IMR-90 (cell line): ENCODE measurements around the gene CTIF. TPM values are rescaled to one million over a fixed set of nuclear protein-coding genes. Genes with fewer than 3 reads are reported as not detected.
A peak's percentile ranks its signal among the peaks of the same experiment; 100 is the strongest.

ENCODE experiments used
- ATAC-seq: fragments of 200-7000 bp; cut with Tn5 transposase; 2 replicates; pipeline ENCODE4 v1.9.1; 2020; ENCODE audit warnings: low read depth, mild to moderate bottlenecking, moderate library complexity
- BruUV-seq: library from RNA; stranded (reverse); fragments of 400-500 nt; replicated peaks from 2 replicates; lab custom pipeline; 2021; lab: Mats Ljungman, UMichigan
- CTCF ChIA-PET: fragments of 300-600 bp; formaldehyde crosslinking; extraction: SDS; loops from one replicate; lab custom pipeline; 2021; ENCODE audit warnings: antibody characterized with exemption; lab: Yijun Ruan, JAX
- POLR2A ChIA-PET: fragments of 300-600 bp; sonication (Branson Sonifier 250); formaldehyde crosslinking; loops from one replicate; lab custom pipeline; 2022; ENCODE audit warnings: antibody characterized with exemption; ENCODE audit not compliant: unreplicated experiment; lab: Charles Lee
- DNase-seq: peaks from one replicate; pipeline ENCODE4 v3.0.0; 2013
- H2AFZ ChIP-seq: replicated peaks from 2 replicates; pipeline ENCODE3; 2013; ENCODE audit warnings: low read length, mild to moderate bottlenecking; ENCODE audit not compliant: poor library complexity
- H2AK5ac ChIP-seq: 2 replicates; pipeline ENCODE4 v1.6.1; 2013; ENCODE audit warnings: low read depth, low read length, inconsistent platforms
- H2AK9ac ChIP-seq: replicated peaks from 2 replicates; pipeline ENCODE3; 2013; ENCODE audit warnings: mild to moderate bottlenecking, low read depth, low read length, moderate library complexity; ENCODE audit not compliant: poor library complexity
- H2BK120ac ChIP-seq: 2 replicates; pipeline ENCODE4 v1.6.1; 2013; ENCODE audit warnings: low read depth, low read length, inconsistent platforms
- H2BK15ac ChIP-seq: 3 replicates; pipeline ENCODE4 v1.6.1; 2013; ENCODE audit warnings: low read depth, low read length, inconsistent platforms
- H2BK20ac ChIP-seq: 2 replicates; pipeline ENCODE4 v1.6.1; 2013; ENCODE audit warnings: low read depth, mild to moderate bottlenecking, inconsistent platforms, low read length, moderate library complexity
- H2BK5ac ChIP-seq: 2 replicates; pipeline ENCODE4 v1.6.1; 2013; ENCODE audit warnings: mild to moderate bottlenecking, low read depth, low read length, inconsistent platforms; ENCODE audit not compliant: poor library complexity, severe bottlenecking
- H3K14ac ChIP-seq: replicated peaks from 2 replicates; pipeline ENCODE4 v1.6.1; 2013; ENCODE audit warnings: low read depth, low read length, inconsistent platforms
- H3K18ac ChIP-seq: 2 replicates; pipeline ENCODE4 v1.6.1; 2013; ENCODE audit warnings: low read depth, low read length, control low read depth
- H3K23ac ChIP-seq: 2 replicates; pipeline ENCODE4 v1.6.1; 2013; ENCODE audit warnings: low read depth, low read length, inconsistent platforms
- H3K27ac ChIP-seq: 2 replicates; pipeline ENCODE4 v1.5.1; 2013; ENCODE audit warnings: mild to moderate bottlenecking, control low read depth, low read length; ENCODE audit not compliant: insufficient read depth
- H3K27me3 ChIP-seq: 2 replicates; pipeline ENCODE4 v1.6.1; 2013; ENCODE audit warnings: low read length; ENCODE audit not compliant: control insufficient read depth, insufficient read depth
- H3K36me3 ChIP-seq: 2 replicates; pipeline ENCODE4 v1.6.1; 2013; ENCODE audit warnings: low read length, mixed read lengths; ENCODE audit not compliant: control insufficient read depth, insufficient read depth
- H3K4ac ChIP-seq: 2 replicates; pipeline ENCODE4 v1.6.1; 2013; ENCODE audit warnings: low read depth, low read length, inconsistent platforms
- H3K4me1 ChIP-seq: 2 replicates; pipeline ENCODE4 v1.6.1; 2013; ENCODE audit warnings: low read length, mixed read lengths; ENCODE audit not compliant: control insufficient read depth, insufficient read depth
- H3K4me2 ChIP-seq: 2 replicates; pipeline ENCODE4 v1.6.1; 2013; ENCODE audit warnings: low read depth, mild to moderate bottlenecking, control low read depth, low read length, moderate library complexity
- H3K4me3 ChIP-seq: 2 replicates; pipeline ENCODE4 v1.5.1; 2013; ENCODE audit warnings: low read depth, mild to moderate bottlenecking, control low read depth, low read length, moderate library complexity; ENCODE audit not compliant: insufficient read depth
- H3K56ac ChIP-seq: 2 replicates; pipeline ENCODE4 v1.6.1; 2013; ENCODE audit warnings: low read length, inconsistent platforms; ENCODE audit not compliant: insufficient read depth; ENCODE audit errors: extremely low read depth
- H3K79me1 ChIP-seq, 2 experiments: 2 replicates each; pipeline ENCODE4 v1.6.1; 2013; ENCODE audit warnings: low read length in 2 of 2, inconsistent platforms in 1 of 2, low read depth in 1 of 2
- H3K9ac ChIP-seq: 2 replicates; pipeline ENCODE4 v1.6.1; 2013; ENCODE audit warnings: low read depth, low read length, control low read depth
- H3K9me1 ChIP-seq: 2 replicates; pipeline ENCODE4 v1.6.1; 2013; ENCODE audit warnings: low read length, inconsistent platforms; ENCODE audit not compliant: insufficient read depth
- H3K9me3 ChIP-seq: 2 replicates; pipeline ENCODE4 v1.6.1; 2013; ENCODE audit warnings: low read length; ENCODE audit not compliant: control insufficient read depth, insufficient read depth
- H4K20me1 ChIP-seq: 2 replicates; pipeline ENCODE4 v1.6.1; 2013; ENCODE audit warnings: low read length, inconsistent platforms; ENCODE audit not compliant: insufficient read depth
- H4K5ac ChIP-seq: 2 replicates; pipeline ENCODE4 v1.6.1; 2013; ENCODE audit warnings: mild to moderate bottlenecking, low read depth, low read length, control low read depth
- H4K8ac ChIP-seq, 2 experiments: 2 replicates each; pipeline ENCODE4 v1.6.1; 2013; ENCODE audit warnings: low read depth in 2 of 2, low read length in 2 of 2, control low read depth in 1 of 2, inconsistent platforms in 1 of 2
- H4K91ac ChIP-seq: 2 replicates; pipeline ENCODE4 v1.6.1; 2013; ENCODE audit warnings: low read depth, low read length, inconsistent platforms; ENCODE audit not compliant: insufficient read depth
- WGBS, 2 experiments: methylation state at CpG; one replicate each; pipeline versions ENCODE4 v1.1.5 to v1.1.7; 2013; ENCODE audit warnings: missing lambda C conversion rate in 2 of 2; ENCODE audit not compliant: insufficient read length in 1 of 2; ENCODE audit errors: extremely low coverage in 2 of 2; 5-methylcytosine and 5-hydroxymethylcytosine counted together
- dilution Hi-C: fragments of 300-500 bp; cut with HindIII; formaldehyde crosslinking; loops from one replicate; pipeline ENCODE4 v1.14.3; 2018; ENCODE audit warnings: low sequenced_read_pairs; ENCODE audit not compliant: unreplicated experiment
- in situ Hi-C: fragments of 300-500 bp; cut with MboI; formaldehyde crosslinking; loops from 3 replicates; pipeline ENCODE4 v1.14.3; 2019; ENCODE audit warnings: low sequenced_read_pairs, inconsistent platforms, mixed read lengths
- intact Hi-C: fragments of 100-400 bp; cut with micrococcal nuclease; formaldehyde crosslinking; loops from 2 replicates; pipeline ENCODE4 v1.10.0; 2022
- polyA plus RNA-seq, 3 experiments: library from polyadenylated mRNA; depleted of rRNA; stranded (reverse); fragments of >200 nt; gene quantifications; 2 replicates each; pipeline ENCODE4 v1.2.3, GENCODE V29; 2012; ENCODE audit warnings: low replicate concordance in 1 of 3
- total RNA-seq: library from RNA; depleted of rRNA; stranded (reverse); fragments of >200 nt; gene quantifications from 2 replicates; pipeline ENCODE4 v1.2.3, GENCODE V29; 2012
- TF ChIP-seq, protein P1 (sequence below): fragments of 150-350 bp; IDR thresholded peaks from 2 replicates; pipeline ENCODE4 v1.6.1; 2016; ENCODE audit warnings: low read depth, mild to moderate bottlenecking, low read length, moderate library complexity, borderline replicate concordance

The CTIF gene
- total and polyA plus RNA-seq, 2 of the 4 experiments (the other 2 are of a cell fraction), result 25.1 to 57.0 TPM

DNA sequence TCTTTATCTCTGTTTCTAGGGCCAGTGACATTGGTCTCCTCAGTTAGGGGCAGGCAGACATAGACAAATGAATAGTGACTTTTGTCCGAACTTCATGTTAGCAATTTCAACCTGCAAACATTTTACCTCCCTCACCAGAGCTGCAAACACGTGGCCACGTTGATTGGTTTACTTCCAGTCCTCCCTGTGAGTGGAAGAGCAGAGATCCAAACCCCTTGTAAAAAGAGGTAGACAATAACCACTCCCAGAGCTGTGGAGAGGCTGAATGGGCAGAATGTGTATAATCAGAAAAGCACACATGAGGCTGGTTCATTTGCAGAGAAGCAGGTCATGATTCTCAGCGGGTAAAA lies 31.1 kb downstream of the CTIF start:
- Histone ChIP-seq H4K91ac (no peak overlapping the region), H3K27me3 (no peaks in the 10 kb centered on the region), H3K4me1 (peaks cover 18% of the 10 kb centered on the region), H3K56ac (no peak overlapping the region), H2BK5ac (no peak overlapping the region), H3K4me2 (no peak overlapping the region), H3K4me3 (no peak overlapping the region), H2AK9ac (no peak overlapping the region), H2AFZ (no peak overlapping the region), H3K9me3 (no peaks in the 10 kb centered on the region), H3K36me3 (no peaks in the 10 kb centered on the region), H3K4ac (no peak overlapping the region; the same call in 1 of the 2 replicates), H4K20me1 (peaks cover 94% of the 10 kb centered on the region), H3K9ac (no peak overlapping the region), H2BK20ac (no peak overlapping the region), H2BK120ac (no peak overlapping the region), H3K14ac (peak overlapping the region; percentile 25; the same call in 1 of the 2 replicates), H2BK15ac (no peak overlapping the region), H2AK5ac (no peak overlapping the region), H3K79me1 (peaks cover 56 to 95% of the 10 kb centered on the region in 2 experiments), H3K27ac (no peak overlapping the region), H3K23ac (peak overlapping the region; percentile 71; the same call in 1 of the 2 replicates), H3K9me1 (peaks cover 54% of the 10 kb centered on the region), H4K8ac (peak overlapping the region in 1 of 2 experiments; percentile 15; a peak in 1 of 4 replicates), H4K5ac (no peak overlapping the region), H3K18ac (no peak overlapping the region)
- DNase-seq (no peak), ATAC-seq (no peak)
- CTCF ChIA-PET, result no interaction called here
- POLR2A ChIA-PET, result no interaction called here
- intact Hi-C loops, result no loop called here
- no CpG with 5 or more reads among the region's 4 CpGs for WGBS, 2 experiments
- BruUV-seq, result no TSS peak
- TF ChIP-seq, protein P1, sequence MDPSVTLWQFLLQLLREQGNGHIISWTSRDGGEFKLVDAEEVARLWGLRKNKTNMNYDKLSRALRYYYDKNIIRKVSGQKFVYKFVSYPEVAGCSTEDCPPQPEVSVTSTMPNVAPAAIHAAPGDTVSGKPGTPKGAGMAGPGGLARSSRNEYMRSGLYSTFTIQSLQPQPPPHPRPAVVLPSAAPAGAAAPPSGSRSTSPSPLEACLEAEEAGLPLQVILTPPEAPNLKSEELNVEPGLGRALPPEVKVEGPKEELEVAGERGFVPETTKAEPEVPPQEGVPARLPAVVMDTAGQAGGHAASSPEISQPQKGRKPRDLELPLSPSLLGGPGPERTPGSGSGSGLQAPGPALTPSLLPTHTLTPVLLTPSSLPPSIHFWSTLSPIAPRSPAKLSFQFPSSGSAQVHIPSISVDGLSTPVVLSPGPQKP, result no peak
- in situ Hi-C loops, result no loop called here
- dilution Hi-C loops, result no loop called here
